Stimulated activated CD4-positive, alpha-beta T cell treated with anti-CD3 and anti-CD28 coated beads, Interleukin-4, amount 100 ng/mL, for 48 hours (primary cell): ENCODE measurements around the gene DTNBP1.
A peak's percentile ranks its signal among the peaks of the same experiment; 100 is the strongest.

Source experiments
- DNase-seq, 2 donors: peaks; one replicate each; pipeline ENCODE4 v3.0.0-alpha.2; 2020; ENCODE audit warnings: low read depth in 2 of 2

The DTNBP1 gene

GRCh38 chr6:15662326-15663129 lies at the start of gene DTNBP1:
TSS of gene DTNBP1 (minus strand) at chr6:15663028. CDS start at chr6:15662869, 159 bp downstream.
- peak; percentile 73 to 77 for DNase-seq

- no peak for DNase-seq
Measured at GRCh38 chr6:15709651-15710269, 46.9 kb upstream of the DTNBP1 start.

GRCh38 chr6:15708231-15708630 lies 45.4 kb upstream of the DTNBP1 start:
- no peak for DNase-seq

- DNase-seq: no peak
Measured at GRCh38 chr6:15705981-15706380, 43.2 kb upstream of the DTNBP1 start.

- DNase-seq: no peak
Measured at GRCh38 chr6:15698471-15698870, 35.6 kb upstream of the DTNBP1 start.

GRCh38 chr6:15697895-15698294 lies 35.1 kb upstream of the DTNBP1 start:
- no peak for DNase-seq

GRCh38 chr6:15691250-15691869 lies 28.5 kb upstream of the DTNBP1 start:
- peak; percentile 65 to 68 for DNase-seq

- DNase-seq: no peak
Measured at GRCh38 chr6:15690510-15690909, 27.7 kb upstream of the DTNBP1 start.

- no peak for DNase-seq
Measured at GRCh38 chr6:15689586-15690482, 27.0 kb upstream of the DTNBP1 start.

GRCh38 chr6:15685619-15686018 lies 22.8 kb upstream of the DTNBP1 start:
- DNase-seq: no peak

- DNase-seq: no peak
Measured at GRCh38 chr6:15682965-15683822, 20.4 kb upstream of the DTNBP1 start.

GRCh38 chr6:15681946-15682345 lies 19.1 kb upstream of the DTNBP1 start:
- no peak for DNase-seq

GRCh38 chr6:15678514-15678913 lies 15.7 kb upstream of the DTNBP1 start:
- DNase-seq: no peak

GRCh38 chr6:15677822-15678221 lies 15.0 kb upstream of the DTNBP1 start:
- no peak for DNase-seq

GRCh38 chr6:15675536-15676220 lies 12.8 kb upstream of the DTNBP1 start:
- DNase-seq: no peak

- no peak for DNase-seq
Measured at GRCh38 chr6:15674690-15675386, 12.0 kb upstream of the DTNBP1 start.

- no peak for DNase-seq
Measured at GRCh38 chr6:15673666-15674065, 10.8 kb upstream of the DTNBP1 start.

GRCh38 chr6:15672818-15673217 lies 10.0 kb upstream of the DTNBP1 start:
- no peak for DNase-seq

- DNase-seq: no peak
Measured at GRCh38 chr6:15672291-15672690, 9.5 kb upstream of the DTNBP1 start.

GRCh38 chr6:15668918-15669317 lies 6.1 kb upstream of the DTNBP1 start:
- no peak for DNase-seq
